ENCODE measurements around the gene ZNF500. TPM values are rescaled to one million over a fixed set of nuclear protein-coding genes. Genes with fewer than 3 reads are reported as not detected.

The ZNF500 gene
- total and polyA plus RNA-seq, 4 donors: 3.0 to 7.4 (median 5.0) TPM

DNA sequence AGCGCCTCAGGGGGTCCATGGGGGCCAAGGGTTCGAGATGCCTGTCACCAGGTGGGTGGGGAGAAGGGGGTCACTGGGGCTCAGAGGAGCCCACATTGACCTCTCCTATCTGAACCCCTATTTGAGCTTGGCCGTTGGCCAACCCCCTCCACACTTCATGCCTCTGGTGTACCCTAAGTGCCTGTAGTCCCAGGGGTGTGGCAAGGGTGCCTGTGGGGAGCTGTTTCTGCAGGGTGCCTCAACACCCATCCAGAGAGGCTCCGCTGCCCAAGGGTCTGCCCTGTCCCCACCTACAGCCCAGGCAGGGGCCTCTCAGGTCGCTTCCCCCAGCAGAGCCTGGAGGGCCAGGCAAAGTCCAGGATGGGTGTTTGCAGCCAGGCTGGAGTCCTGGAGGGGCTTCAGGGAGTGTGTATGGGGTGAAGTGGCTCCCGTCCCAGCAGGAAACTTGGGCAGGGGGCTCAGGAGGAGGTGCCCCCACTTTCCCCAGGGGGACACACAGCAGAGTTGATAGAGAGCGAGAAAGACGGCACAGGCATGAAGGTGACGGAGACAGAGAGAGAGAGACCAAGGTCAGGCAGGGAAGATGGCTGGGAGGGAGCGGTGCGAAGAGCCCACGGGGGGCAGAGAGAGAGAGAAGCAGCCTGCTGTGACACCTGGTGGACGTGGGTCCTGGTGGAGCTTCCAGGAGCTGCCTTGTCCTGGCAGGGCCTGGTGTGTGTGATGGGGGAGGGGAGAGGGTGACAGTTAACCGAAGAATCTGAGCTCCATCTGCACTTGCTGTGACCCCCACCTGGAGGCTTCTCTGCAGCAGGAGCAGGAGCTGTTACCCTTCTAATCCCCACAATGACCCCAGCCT is 20.9 kb upstream of the ZNF500 start, which contains the start of gene SEPTIN12:
TSS of gene SEPTIN12 (minus strand) at position 719 of the 856 bp plus-strand sequence. CDS start at position 19, 700 bp downstream.
- Histone ChIP-seq H3K27me3 (ENCODE audit: control insufficient read depth in 4 of 4, insufficient read depth in 4 of 4, low read length in 3 of 4) (no peaks in the 10 kb centered on the region), H3K36me3 (ENCODE audit: control insufficient read depth in 4 of 4, insufficient read depth in 3 of 4, low read depth in 1 of 4, low read length in 3 of 4) (no peaks in the 10 kb centered on the region), H3K27ac (ENCODE audit: low read depth in 1 of 2, low read length in 2 of 2) (no peak within 1 kb of the TSS), H3K4me1 (ENCODE audit: control insufficient read depth in 4 of 4, insufficient read depth in 4 of 4, low read length in 3 of 4) (peaks cover 0 to 5% (median 4%) of the 10 kb centered on the region in 4 donors), H3K9me3 (ENCODE audit: control insufficient read depth in 4 of 4, low read length in 3 of 4) (no peaks in the 10 kb centered on the region), H3K4me3 (ENCODE audit: low read depth in 1 of 3, low read length in 3 of 3) (no peak within 1 kb of the TSS), H3K9ac (ENCODE audit: low read depth in 1 of 2, low read length in 2 of 2) (no peak within 1 kb of the TSS)
- no peak for TF ChIP-seq YY1 (IDR thresholded peaks at IDR 0.05)
- TF ChIP-seq, protein P1, sequence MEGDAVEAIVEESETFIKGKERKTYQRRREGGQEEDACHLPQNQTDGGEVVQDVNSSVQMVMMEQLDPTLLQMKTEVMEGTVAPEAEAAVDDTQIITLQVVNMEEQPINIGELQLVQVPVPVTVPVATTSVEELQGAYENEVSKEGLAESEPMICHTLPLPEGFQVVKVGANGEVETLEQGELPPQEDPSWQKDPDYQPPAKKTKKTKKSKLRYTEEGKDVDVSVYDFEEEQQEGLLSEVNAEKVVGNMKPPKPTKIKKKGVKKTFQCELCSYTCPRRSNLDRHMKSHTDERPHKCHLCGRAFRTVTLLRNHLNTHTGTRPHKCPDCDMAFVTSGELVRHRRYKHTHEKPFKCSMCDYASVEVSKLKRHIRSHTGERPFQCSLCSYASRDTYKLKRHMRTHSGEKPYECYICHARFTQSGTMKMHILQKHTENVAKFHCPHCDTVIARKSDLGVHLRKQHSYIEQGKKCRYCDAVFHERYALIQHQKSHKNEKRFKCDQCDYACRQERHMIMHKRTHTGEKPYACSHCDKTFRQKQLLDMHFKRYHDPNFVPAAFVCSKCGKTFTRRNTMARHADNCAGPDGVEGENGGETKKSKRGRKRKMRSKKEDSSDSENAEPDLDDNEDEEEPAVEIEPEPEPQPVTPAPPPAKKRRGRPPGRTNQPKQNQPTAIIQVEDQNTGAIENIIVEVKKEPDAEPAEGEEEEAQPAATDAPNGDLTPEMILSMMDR (IDR thresholded peaks at IDR 0.05; ENCODE audit: low read depth, low read length, missing input control): no peak
- no peak for DNase-seq (ENCODE audit: low spot score)
- WGBS: 80% methylated on average over 14 of the region's 14 CpGs

DNA sequence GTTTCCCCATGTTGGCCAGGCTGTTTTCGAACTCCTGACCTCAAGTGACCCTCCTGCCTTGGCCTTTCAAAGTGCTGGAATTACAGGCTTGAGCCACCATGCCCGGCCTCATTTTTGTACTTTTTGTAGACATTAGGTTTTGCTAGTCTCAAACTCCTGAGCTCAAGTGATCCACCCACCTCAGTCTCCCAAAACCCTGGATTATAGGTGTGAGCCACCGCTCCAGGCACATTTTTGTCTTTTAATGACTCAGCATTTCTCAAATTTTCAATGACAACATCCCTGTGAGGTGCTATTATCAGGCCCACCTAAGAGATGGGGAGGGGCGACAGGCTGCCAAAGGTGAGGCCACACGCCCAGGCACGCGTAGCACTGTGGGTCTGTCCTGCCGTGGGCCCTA is 20.1 kb upstream of the ZNF500 start:
- Histone ChIP-seq H3K9ac (ENCODE audit: low read depth in 1 of 2, low read length in 2 of 2) (no peak overlapping the region), H3K27ac (ENCODE audit: low read depth in 1 of 2, low read length in 2 of 2) (no peak overlapping the region), H3K36me3 (ENCODE audit: control insufficient read depth in 4 of 4, insufficient read depth in 3 of 4, low read depth in 1 of 4, low read length in 3 of 4) (no peaks in the 10 kb centered on the region), H3K9me3 (ENCODE audit: control insufficient read depth in 4 of 4, low read length in 3 of 4) (no peaks in the 10 kb centered on the region), H3K4me3 (ENCODE audit: low read depth in 1 of 3, low read length in 3 of 3) (no peak overlapping the region), H3K27me3 (ENCODE audit: control insufficient read depth in 4 of 4, insufficient read depth in 4 of 4, low read length in 3 of 4) (no peaks in the 10 kb centered on the region), H3K4me1 (ENCODE audit: control insufficient read depth in 4 of 4, insufficient read depth in 4 of 4, low read length in 3 of 4) (peaks cover 0 to 5% (median 4%) of the 10 kb centered on the region in 4 donors)
- 96% methylated on average over 8 of the region's 8 CpGs for WGBS
- DNase-seq (ENCODE audit: low spot score): no peak
- TF ChIP-seq HNF4G (IDR thresholded peaks at IDR 0.05) (no peak), SP1 (IDR thresholded peaks at IDR 0.05) (no peak), FOXA2 (IDR thresholded peaks at IDR 0.05) (no peak), FOXA1 (IDR thresholded peaks at IDR 0.05) (no peak), JUND (IDR thresholded peaks at IDR 0.05) (no peak), RXRA (IDR thresholded peaks at IDR 0.05) (no peak), HNF4A (conservative IDR thresholded peaks at IDR 0.05) (no peak), NR2F2 (IDR thresholded peaks at IDR 0.05) (no peak), GABPA (IDR thresholded peaks at IDR 0.05 in 1 of 2, conservative IDR thresholded peaks at IDR 0.05 in 1 of 2) (no peak), RAD21 (IDR thresholded peaks at IDR 0.05) (no peak)
- TF ChIP-seq, protein P2, sequence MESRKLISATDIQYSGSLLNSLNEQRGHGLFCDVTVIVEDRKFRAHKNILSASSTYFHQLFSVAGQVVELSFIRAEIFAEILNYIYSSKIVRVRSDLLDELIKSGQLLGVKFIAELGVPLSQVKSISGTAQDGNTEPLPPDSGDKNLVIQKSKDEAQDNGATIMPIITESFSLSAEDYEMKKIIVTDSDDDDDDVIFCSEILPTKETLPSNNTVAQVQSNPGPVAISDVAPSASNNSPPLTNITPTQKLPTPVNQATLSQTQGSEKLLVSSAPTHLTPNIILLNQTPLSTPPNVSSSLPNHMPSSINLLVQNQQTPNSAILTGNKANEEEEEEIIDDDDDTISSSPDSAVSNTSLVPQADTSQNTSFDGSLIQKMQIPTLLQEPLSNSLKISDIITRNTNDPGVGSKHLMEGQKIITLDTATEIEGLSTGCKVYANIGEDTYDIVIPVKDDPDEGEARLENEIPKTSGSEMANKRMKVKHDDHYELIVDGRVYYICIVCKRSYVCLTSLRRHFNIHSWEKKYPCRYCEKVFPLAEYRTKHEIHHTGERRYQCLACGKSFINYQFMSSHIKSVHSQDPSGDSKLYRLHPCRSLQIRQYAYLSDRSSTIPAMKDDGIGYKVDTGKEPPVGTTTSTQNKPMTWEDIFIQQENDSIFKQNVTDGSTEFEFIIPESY (IDR thresholded peaks at IDR 0.05): no peak
- TF ChIP-seq, protein P3, sequence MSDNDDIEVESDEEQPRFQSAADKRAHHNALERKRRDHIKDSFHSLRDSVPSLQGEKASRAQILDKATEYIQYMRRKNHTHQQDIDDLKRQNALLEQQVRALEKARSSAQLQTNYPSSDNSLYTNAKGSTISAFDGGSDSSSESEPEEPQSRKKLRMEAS (IDR thresholded peaks at IDR 0.05): no peak
- TF ChIP-seq, protein P1 (IDR thresholded peaks at IDR 0.05; ENCODE audit: low read depth, low read length, missing input control): no peak
- TF ChIP-seq, protein P4, sequence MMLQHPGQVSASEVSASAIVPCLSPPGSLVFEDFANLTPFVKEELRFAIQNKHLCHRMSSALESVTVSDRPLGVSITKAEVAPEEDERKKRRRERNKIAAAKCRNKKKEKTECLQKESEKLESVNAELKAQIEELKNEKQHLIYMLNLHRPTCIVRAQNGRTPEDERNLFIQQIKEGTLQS (IDR thresholded peaks at IDR 0.05): no peak
